Thyroid gland (tissue), 4 donors: ENCODE measurements around the gene PSENEN.

Experiments
- CTCF ChIP-seq, 6 experiments: fragments of 200-600 bp in 3 of 6; fragments of 450-650 bp in 3 of 6; sonication (generic) in 3 of 6; IDR thresholded peaks; one replicate each; pipeline ENCODE4 v1.5.1; 2016 to 2019; ENCODE audit warnings: antibody characterized with exemption in 6 of 6, mild to moderate bottlenecking in 2 of 6, inconsistent platforms in 1 of 6, moderate library complexity in 1 of 6
- POLR2A ChIP-seq, 2 donors: fragments of 450-650 bp; IDR thresholded peaks; one replicate each; pipeline ENCODE4 v1.6.1; 2017; ENCODE audit warnings: antibody characterized with exemption in 2 of 2, mild to moderate bottlenecking in 2 of 2, moderate library complexity in 1 of 2

DNA sequence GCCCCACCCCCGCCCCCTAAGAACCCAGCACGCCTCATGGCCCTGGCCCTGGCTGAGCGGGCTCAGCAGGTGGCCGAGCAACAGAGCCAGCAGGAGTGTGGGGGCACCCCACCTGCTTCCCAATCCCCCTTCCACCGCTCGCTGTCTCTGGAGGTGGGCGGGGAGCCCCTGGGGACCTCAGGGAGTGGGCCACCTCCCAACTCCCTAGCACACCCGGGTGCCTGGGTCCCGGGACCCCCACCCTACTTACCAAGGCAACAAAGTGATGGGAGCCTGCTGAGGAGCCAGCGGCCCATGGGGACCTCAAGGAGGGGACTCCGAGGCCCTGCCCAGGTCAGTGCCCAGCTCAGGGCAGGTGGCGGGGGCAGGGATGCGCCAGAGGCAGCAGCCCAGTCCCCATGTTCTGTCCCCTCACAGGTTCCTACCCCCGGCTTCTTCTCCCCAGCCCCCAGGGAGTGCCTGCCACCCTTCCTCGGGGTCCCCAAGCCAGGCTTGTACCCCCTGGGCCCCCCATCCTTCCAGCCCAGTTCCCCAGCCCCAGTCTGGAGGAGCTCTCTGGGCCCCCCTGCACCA, 41.9 kb downstream of the PSENEN start:
- TF ChIP-seq CTCF (IDR thresholded peaks at IDR 0.05) (no peak), POLR2A (IDR thresholded peaks at IDR 0.05) (no peak)
